ENCODE results near the gene SRM.

- TF ChIP-seq CTCF (IDR thresholded peaks at IDR 0.05; ENCODE audit: insufficient read depth, low read length) (no peak), POLR2AphosphoS5 (IDR thresholded peaks at IDR 0.05; ENCODE audit: low read depth) (peak; percentile 65), REST (IDR thresholded peaks at IDR 0.05; ENCODE audit: insufficient replicate concordance, low read depth) (peak; percentile 71)
Measured at GRCh38 chr1:11099310-11100148, 39.7 kb upstream of the SRM start, which contains the start of gene EXOSC10.
